ENCODE measurements around the gene PPP6C. TPM values are rescaled to one million over a fixed set of nuclear protein-coding genes. Genes with fewer than 3 reads are reported as not detected.
"Not testable (repeated sequence)": the region's sequence is repeated elsewhere in the genome, so short reads cannot be mapped to it uniquely, and the experiment has no call there.

Gene PPP6C
- total RNA-seq, result 10 to 100 TPM; 40.8 to 50.3 TPM

DNA sequence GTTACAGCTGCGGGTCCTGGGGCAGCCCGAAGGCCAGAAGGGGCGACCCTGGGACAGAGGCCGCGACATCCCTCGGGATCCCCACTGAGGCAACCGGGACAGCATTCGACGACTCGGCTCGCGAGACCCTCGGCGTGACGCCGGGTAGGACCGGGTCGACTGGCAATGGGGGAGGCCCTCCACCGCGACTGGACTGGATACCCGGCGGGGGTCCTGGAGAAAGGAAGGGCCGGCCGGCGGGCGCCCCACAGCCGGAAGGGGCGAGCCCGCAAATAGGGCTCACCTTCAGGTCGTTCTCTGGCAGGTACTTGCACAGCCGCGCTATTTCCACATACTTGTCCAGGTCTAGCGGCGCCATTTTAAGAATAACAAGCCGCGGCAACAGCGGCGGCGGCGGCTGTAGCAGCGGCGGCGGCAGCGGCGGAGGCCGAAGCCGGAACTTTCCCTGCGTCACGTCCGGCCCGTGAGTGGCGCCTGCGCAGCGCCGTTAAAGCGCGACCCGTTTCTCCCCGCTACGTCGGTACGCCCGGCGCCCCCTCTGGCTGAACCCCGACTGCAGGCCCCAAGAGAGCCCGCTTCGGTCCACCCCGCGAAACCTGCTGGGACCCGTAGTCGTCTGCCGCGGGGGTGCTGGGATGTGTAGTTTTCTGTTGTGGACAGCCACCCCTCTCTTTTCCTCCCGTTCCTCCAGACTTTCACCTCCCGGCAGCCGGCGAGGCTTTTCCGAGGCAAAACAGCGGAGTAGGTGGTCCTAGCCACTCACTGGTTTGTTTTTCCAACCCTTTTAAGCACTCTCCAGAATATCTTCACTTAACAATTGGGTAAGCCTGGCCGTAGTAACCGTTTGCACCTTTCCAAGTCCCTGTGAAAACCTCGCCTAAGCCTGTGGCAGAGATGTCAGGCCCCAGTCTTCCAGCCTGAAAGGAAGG, at the start of gene PPP6C:
TSS of gene PPP6C (minus strand) at position 443 of the 929 bp plus-strand sequence. CDS start at position 358, 85 bp downstream.
- Mint-ChIP-seq H3K4me1 (peaks cover 37% of the 10 kb centered on the region), H3K36me3 (peaks cover 6% of the 10 kb centered on the region), H3K9me3 (ENCODE audit: low read depth) (no peaks in the 10 kb centered on the region), H3K27ac (peak within 1 kb of the TSS; percentile 94), H3K27me3 (no peaks in the 10 kb centered on the region), H3K4me3 (peak within 1 kb of the TSS; percentile 93)
- CTCF ChIA-PET, result interaction anchor here (0.6 to 1.4 kb wide), 2 partner anchors 9 to 52 kb away, joined by 3 to 9 read pairs; partner anchors contain the start of gene HSPA5
- ATAC-seq, result peak; percentile 98
- peak; percentile 99 for DNase-seq

DNA sequence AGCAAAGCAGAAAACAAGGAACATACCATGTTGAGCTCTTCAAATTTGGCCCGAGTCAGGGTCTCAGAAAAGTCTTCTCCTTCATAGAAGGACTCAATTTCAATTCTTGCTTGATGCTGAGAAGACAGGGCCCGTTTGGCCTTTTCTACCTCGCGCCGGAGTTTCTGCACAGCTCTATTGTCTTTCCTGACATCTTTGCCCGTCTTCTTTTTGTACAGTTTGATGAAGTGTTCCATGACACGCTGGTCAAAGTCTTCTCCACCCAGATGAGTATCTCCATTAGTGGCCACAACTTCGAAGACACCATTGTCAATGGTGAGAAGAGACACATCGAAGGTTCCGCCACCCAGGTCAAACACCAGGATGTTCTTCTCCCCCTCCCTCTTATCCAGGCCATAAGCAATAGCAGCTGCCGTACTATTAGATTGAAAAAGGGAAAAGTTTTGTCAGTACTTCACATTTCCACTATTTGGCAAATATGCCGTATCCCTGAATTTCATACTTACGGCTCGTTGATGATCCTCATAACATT, 49.4 kb upstream of the PPP6C start:
- no peaks in the 10 kb centered on the region for H3K27me3 Mint-ChIP-seq

DNA sequence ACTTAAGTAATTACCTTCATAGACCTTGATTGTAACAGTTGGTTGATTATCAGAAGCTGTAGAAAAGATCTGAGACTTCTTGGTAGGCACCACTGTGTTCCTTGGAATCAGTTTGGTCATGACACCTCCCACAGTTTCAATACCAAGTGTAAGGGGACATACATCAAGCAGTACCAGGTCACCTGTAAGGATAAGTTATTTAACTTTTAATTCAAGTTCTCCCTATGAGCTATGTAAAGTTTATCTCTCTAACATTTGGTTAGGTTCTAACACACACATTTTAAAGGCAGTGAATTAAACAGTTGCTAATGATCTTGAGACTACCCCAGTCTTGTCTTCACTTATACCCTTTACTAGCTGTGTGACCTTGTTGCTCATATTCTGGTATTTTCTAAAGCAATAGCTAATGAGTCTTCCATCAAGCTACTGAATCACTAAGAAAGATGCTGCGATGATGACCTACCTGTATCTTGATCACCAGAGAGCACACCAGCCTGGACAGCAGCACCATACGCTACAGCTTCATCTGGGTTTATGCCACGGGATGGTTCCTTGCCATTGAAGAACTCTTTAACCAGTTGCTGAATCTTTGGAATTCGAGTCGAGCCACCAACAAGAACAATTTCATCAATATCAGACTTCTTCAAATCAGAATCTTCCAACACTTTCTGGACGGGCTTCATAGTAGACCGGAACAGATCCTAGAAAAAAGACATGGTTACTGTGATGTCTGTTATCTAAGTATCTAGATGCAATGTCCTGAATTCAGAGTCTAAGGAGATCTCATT, 48.7 kb upstream of the PPP6C start:
- H3K27me3 Mint-ChIP-seq, result no peaks in the 10 kb centered on the region
- no peaks in the 10 kb centered on the region for H3K9me3 Mint-ChIP-seq (ENCODE audit: low read depth)
- peak overlapping the region; percentile 16 for H3K27ac Mint-ChIP-seq
- CTCF ChIA-PET, result interaction anchor here (0.7 to 1.4 kb wide), 2 partner anchors 17 to 37 kb away, joined by 3 read pairs; no protein-coding TSS in a partner anchor
- ATAC-seq (no peak), DNase-seq (no peak)
- H3K36me3 Mint-ChIP-seq, result peaks cover 56% of the 10 kb centered on the region
- peaks cover 50% of the 10 kb centered on the region for H3K4me1 Mint-ChIP-seq
- H3K4me3 Mint-ChIP-seq, result peak overlapping the region; percentile 94

More for the DNA sequence above, 49.4 kb upstream of the PPP6C start:
- H3K4me3 Mint-ChIP-seq, result peak overlapping the region; percentile 94
- CTCF ChIA-PET, result no interaction called here
- DNase-seq (no peak), ATAC-seq (no peak)
- H3K36me3 Mint-ChIP-seq, result peaks cover 56% of the 10 kb centered on the region
- H3K9me3 Mint-ChIP-seq (ENCODE audit: low read depth), result no peaks in the 10 kb centered on the region
- peak overlapping the region; percentile 16 for H3K27ac Mint-ChIP-seq
- peaks cover 51% of the 10 kb centered on the region for H3K4me1 Mint-ChIP-seq

DNA sequence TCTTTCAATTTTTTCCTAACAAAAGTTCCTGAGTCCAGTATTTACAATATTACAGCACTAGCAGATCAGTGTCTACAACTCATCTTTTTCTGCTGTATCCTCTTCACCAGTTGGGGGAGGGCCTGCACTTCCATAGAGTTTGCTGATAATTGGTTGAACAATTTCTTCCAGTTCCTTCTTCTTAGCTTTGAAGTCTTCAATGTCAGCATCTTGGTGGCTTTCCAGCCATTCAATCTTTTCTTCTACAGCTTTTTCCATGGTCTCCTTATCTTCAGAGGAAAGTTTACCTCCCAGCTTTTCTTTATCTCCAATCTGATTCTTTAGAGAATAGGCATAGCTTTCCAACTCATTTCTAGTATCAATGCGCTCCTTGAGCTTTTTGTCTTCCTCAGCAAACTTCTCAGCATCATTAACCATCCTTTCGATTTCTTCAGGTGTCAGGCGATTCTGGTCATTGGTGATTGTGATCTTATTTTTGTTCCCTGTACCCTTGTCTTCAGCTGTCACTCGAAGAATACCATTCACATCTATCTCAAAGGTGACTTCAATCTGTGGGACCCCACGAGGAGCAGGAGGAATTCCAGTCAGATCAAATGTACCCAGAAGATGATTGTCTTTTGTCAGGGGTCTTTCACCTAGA, 47.0 kb upstream of the PPP6C start:
- H3K27me3 Mint-ChIP-seq; H3K4me3 Mint-ChIP-seq; ATAC-seq; H3K9me3 Mint-ChIP-seq (ENCODE audit: low read depth); DNase-seq: not testable (repeated sequence)
- Mint-ChIP-seq H3K4me1 (peaks cover 45% of the 10 kb centered on the region), H3K27ac (peak overlapping the region; percentile 14), H3K36me3 (peaks cover 56% of the 10 kb centered on the region)
- CTCF ChIA-PET, result interaction anchor here (1.2 to 1.7 kb wide), 5 partner anchors 10 to 374 kb away, joined by 3 to 5 read pairs (median 3); partner anchors contain the start of genes ARPC5L, GAPVD1, RPL35 and SCAI

DNA sequence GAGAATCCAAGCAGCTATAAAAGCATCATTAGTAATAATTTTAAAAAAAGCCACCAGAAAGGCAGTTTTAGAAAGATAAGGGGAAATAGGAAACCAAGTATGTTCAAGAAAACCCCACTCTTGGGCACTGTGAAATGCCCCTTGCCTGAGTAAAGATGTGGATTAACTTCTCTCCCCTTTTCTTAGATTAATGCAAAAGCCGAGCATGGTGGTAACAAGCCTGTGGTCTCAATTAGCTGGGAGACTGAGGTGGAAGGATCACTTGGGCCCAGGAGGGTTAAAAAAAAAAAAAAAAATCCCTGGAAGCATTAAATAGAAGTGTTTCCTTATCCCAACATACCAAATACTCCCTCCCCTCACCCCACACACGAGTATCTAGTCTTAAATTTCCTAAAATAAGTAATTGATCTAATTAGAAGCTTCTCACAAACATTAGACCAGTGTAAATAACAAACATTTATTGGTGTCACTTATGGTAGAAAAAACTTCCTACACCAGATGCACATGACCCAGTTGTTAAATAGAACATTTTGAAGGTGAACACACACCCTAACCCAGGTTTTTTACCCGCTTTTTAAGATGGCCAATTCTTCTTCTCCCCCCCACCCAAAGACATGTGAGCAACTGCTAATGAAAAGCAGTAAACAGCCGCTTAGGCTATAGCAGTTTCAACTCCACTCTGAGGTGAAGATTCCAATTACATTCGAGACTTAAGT, 46.4 kb upstream of the PPP6C start:
- H3K27ac Mint-ChIP-seq, result peak overlapping the region; percentile 51
- H3K9me3 Mint-ChIP-seq (ENCODE audit: low read depth), result no peaks in the 10 kb centered on the region
- CTCF ChIA-PET, result interaction anchor here (1.2 to 1.7 kb wide), 3 partner anchors 26 to 374 kb away, joined by 3 to 5 read pairs (median 5); partner anchors contain the start of genes ARPC5L, GAPVD1, RPL35 and SCAI
- no peaks in the 10 kb centered on the region for H3K27me3 Mint-ChIP-seq
- DNase-seq, result no peak
- ATAC-seq, result no peak
- H3K4me3 Mint-ChIP-seq, result peak overlapping the region; percentile 5
- H3K4me1 Mint-ChIP-seq, result peaks cover 45% of the 10 kb centered on the region
- H3K36me3 Mint-ChIP-seq, result peaks cover 52% of the 10 kb centered on the region

DNA sequence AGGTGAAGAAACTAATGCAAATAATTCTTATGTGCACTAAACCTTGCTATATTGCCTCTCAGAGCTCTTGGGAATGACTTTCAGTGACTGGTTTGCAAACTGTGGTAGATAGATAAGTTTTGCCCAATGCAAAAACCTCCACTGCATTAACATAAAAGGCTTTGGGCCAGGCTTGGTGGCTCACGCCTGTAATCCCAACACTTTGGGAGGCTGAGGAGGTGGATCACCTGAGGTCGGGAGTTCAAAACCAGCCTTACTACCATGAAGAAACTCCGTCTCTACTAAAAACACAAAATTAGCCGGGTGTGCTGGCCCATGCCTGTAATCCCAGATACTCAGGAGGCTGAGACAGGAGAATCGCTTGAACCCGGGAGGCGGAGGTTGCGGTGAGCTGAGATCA, 44.5 kb upstream of the PPP6C start:
- DNase-seq; H3K4me3 Mint-ChIP-seq; ATAC-seq; H3K27ac Mint-ChIP-seq; CTCF ChIA-PET; H3K9me3 Mint-ChIP-seq (ENCODE audit: low read depth); H3K27me3 Mint-ChIP-seq: not testable (repeated sequence)
- Mint-ChIP-seq H3K36me3 (peaks cover 40% of the 10 kb centered on the region), H3K4me1 (peaks cover 40% of the 10 kb centered on the region)

DNA sequence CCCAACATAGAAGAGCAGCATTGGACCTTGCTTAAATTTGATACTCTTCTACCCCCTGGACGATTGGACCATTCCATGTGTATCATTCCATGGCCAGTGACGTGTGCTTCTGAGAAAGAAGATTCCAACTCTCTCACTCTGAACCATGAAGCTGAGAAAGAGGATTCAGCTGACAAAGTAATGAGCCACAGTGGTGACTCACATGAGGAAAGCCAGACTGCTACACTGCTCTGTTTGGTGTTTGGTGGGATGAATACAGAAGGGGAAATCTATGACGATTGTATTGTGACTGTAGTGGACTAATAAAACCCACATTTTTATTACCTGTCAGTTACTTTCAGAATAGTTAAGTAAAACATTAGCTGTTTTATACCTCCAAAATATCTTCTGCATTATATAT, 44.1 kb upstream of the PPP6C start:
- Mint-ChIP-seq H3K36me3 (peaks cover 36% of the 10 kb centered on the region), H3K4me3 (no peak overlapping the region), H3K9me3 (ENCODE audit: low read depth) (no peaks in the 10 kb centered on the region), H3K27me3 (no peaks in the 10 kb centered on the region), H3K4me1 (peaks cover 36% of the 10 kb centered on the region), H3K27ac (peak overlapping the region; percentile 39)
- CTCF ChIA-PET, result no interaction called here
- DNase-seq (no peak), ATAC-seq (no peak)

DNA sequence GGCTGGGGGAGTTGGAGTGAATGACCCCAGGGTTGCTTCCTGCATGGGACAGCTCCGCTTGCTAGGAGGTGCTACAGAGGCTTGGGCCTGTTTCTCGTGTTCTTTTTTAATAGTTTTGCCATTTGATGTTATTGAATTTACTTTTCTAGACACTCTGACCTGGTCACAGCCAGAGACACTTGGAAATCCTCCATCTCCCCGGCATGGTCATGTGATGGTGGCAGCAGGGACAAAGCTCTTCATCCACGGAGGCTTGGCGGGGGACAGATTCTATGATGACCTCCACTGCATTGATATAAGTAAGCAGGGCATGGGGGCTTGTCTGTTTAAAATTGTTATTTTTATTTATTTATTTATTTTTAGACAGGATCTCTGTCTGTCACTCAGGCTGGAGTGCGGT, 38.2 kb upstream of the PPP6C start:
- Mint-ChIP-seq H3K4me1 (no peaks in the 10 kb centered on the region), H3K9me3 (ENCODE audit: low read depth) (no peaks in the 10 kb centered on the region), H3K36me3 (peaks cover 7% of the 10 kb centered on the region), H3K27ac (no peak overlapping the region), H3K27me3 (no peaks in the 10 kb centered on the region), H3K4me3 (no peak overlapping the region)
- ATAC-seq, result no peak
- CTCF ChIA-PET, result no interaction called here
- DNase-seq, result no peak

DNA sequence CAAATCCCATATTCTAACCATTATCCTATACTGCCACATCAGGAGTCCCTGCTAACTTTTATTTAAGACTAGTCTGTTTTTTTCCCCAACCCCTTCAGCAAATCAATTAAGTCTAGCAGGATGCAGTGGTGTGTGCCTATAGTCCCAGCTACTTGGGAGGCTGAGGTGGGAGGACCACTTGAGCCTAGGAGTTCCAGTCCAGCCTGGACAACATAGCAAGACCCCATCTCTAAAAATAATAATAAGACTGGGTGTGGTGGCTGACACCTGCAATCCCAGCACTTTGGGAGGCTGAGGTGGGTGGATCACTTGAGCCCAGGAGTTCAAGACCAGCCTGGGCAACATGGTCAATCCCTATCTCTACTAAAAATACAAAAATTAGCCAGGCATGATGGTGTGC, 35.3 kb upstream of the PPP6C start:
- CTCF ChIA-PET; H3K27me3 Mint-ChIP-seq; DNase-seq; H3K9me3 Mint-ChIP-seq (ENCODE audit: low read depth); H3K27ac Mint-ChIP-seq; ATAC-seq; H3K4me3 Mint-ChIP-seq; H3K4me1 Mint-ChIP-seq: not testable (repeated sequence)
- H3K36me3 Mint-ChIP-seq, result peaks cover 16% of the 10 kb centered on the region

DNA sequence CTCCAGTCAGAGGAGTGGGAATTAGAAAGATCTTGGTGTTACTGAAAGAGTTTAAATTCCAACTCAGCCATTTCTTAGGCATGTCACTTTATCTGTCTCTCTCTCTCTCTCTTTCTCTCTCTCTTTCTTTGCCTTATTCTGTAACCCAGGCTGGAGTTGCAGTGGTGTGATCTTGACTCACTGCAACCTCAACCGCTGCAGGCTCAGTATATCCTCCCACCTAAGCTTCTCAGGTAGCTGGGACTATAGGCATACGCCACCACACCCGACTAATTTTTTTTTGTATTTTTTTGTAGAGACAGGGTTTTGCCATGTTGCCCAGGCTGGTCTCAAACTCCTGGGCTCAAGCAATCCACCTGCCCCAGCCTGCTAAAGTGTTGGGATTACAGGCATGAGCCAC, 29.0 kb upstream of the PPP6C start:
- H3K9me3 Mint-ChIP-seq (ENCODE audit: low read depth), result no peaks in the 10 kb centered on the region
- H3K27ac Mint-ChIP-seq, result no peak overlapping the region
- H3K27me3 Mint-ChIP-seq, result no peaks in the 10 kb centered on the region
- DNase-seq (no peak), ATAC-seq (no peak)
- H3K4me3 Mint-ChIP-seq, result no peak overlapping the region
- CTCF ChIA-PET, result interaction anchor here (1.3 kb wide), 1 partner anchor 37 kb away, joined by 3 read pairs; no protein-coding TSS in a partner anchor
- peaks cover 15% of the 10 kb centered on the region for H3K36me3 Mint-ChIP-seq
- no peaks in the 10 kb centered on the region for H3K4me1 Mint-ChIP-seq

DNA sequence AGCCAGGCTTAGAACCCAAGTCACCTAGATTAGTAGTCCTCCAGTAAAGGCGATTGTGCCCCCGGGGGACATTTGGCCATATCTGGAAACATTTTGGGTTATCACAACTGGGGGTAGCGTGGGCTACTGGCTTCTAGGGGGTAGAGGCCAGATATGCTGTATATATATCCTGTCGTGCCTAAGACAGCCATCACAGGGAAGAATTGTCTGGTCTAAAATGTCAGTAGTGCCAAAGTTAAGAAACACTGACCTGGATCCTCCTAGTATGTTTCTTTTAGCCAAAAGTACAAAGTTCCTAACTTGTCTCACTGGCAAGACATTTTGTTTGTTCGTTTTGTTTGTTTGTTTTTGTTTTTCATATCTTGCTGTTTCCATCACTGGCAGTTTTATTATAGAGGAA, 24.6 kb upstream of the PPP6C start:
- Mint-ChIP-seq H3K36me3 (peaks cover 15% of the 10 kb centered on the region), H3K9me3 (ENCODE audit: low read depth) (no peaks in the 10 kb centered on the region), H3K4me1 (no peaks in the 10 kb centered on the region), H3K27me3 (no peaks in the 10 kb centered on the region), H3K27ac (peak overlapping the region; percentile 9), H3K4me3 (no peak overlapping the region)
- CTCF ChIA-PET, result no interaction called here
- no peak for DNase-seq
- ATAC-seq, result no peak

DNA sequence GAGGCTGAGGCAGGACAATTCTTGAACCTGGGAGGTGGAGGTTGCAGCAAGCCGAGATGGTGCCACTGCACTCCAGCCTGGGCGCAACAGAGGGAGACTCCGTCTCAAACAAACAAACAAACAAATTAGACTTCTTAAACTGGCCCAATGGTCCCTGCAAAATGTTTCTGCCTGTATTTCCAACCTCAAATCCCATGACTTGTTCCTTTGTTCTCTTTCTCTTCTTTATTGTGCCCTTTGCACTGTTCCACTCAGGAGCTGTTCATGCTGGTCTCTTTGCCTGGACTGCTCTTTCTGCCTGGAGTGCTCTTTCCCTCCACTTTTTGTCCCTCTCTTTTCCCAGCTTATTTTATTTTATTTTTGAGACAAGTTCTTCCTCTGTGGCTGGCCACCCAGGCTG, 14.9 kb upstream of the PPP6C start:
- Mint-ChIP-seq H3K9me3 (ENCODE audit: low read depth) (no peaks in the 10 kb centered on the region), H3K27ac (no peak overlapping the region), H3K36me3 (peaks cover 21% of the 10 kb centered on the region), H3K4me1 (peaks cover 9% of the 10 kb centered on the region), H3K27me3 (no peaks in the 10 kb centered on the region), H3K4me3 (no peak overlapping the region)
- DNase-seq, result no peak
- CTCF ChIA-PET, result no interaction called here
- ATAC-seq, result no peak
